Measurements from ENCODE around the gene SLC22A4.

GRCh38 chr5:132383984-132384383 lies 89.8 kb downstream of the SLC22A4 start:
- TF ChIP-seq POLR2A (IDR thresholded peaks at IDR 0.05; ENCODE audit: low read depth, low read length) (no peak), POLR2AphosphoS5 (IDR thresholded peaks at IDR 0.05; ENCODE audit: low read depth, low read length) (no peak), TAF1 (IDR thresholded peaks at IDR 0.05; ENCODE audit: borderline replicate concordance, low read depth, low read length) (no peak)
